H9 (cell line): ENCODE measurements around the gene MLANA. TPM values are rescaled to one million over a fixed set of nuclear protein-coding genes. Genes with fewer than 3 reads are reported as not detected.

Experiments
- DNase-seq: peaks from one replicate; pipeline ENCODE4 v3.0.0-alpha.2; 2017
- H2AFZ ChIP-seq: one replicate; pipeline ENCODE4 v1.6.1; 2013; ENCODE audit warnings: mild to moderate bottlenecking, low read length, control low read depth, moderate library complexity
- H2AK5ac ChIP-seq: 2 replicates; pipeline ENCODE4 v1.6.1; 2013; ENCODE audit warnings: low read length, control low read depth, mixed read lengths; ENCODE audit not compliant: insufficient read length
- H2BK120ac ChIP-seq: one replicate; pipeline ENCODE4 v1.6.1; 2013; ENCODE audit warnings: low read depth, mild to moderate bottlenecking, low read length, control low read depth, inconsistent platforms; ENCODE audit not compliant: poor library complexity, severe bottlenecking
- H2BK12ac ChIP-seq: 2 replicates; pipeline ENCODE4 v1.6.1; 2013; ENCODE audit warnings: low read length, control low read depth, mixed read lengths, low read depth; ENCODE audit not compliant: insufficient read length
- H2BK15ac ChIP-seq: 2 replicates; pipeline ENCODE4 v1.6.1; 2013; ENCODE audit warnings: low read depth, low read length, control low read depth
- H2BK20ac ChIP-seq: one replicate; pipeline ENCODE4 v1.6.1; 2013; ENCODE audit warnings: low read depth, mild to moderate bottlenecking, low read length, control low read depth, inconsistent platforms; ENCODE audit not compliant: poor library complexity, severe bottlenecking
- H2BK5ac ChIP-seq: 2 replicates; pipeline ENCODE4 v1.6.1; 2013; ENCODE audit warnings: low read length, control low read depth, mixed read lengths; ENCODE audit not compliant: insufficient read length
- H3K14ac ChIP-seq: 2 replicates; pipeline ENCODE4 v1.6.1; 2013; ENCODE audit warnings: low read length, control low read depth; ENCODE audit not compliant: insufficient read depth
- H3K18ac ChIP-seq: 2 replicates; pipeline ENCODE4 v1.6.1; 2013; ENCODE audit warnings: low read depth, mild to moderate bottlenecking, mixed read lengths, low read length, control low read depth; ENCODE audit not compliant: insufficient read length
- H3K23ac ChIP-seq: 2 replicates; pipeline ENCODE4 v1.6.1; 2013; ENCODE audit warnings: low read length, control low read depth, mixed read lengths, low read depth; ENCODE audit not compliant: insufficient read length
- H3K23me2 ChIP-seq: 2 replicates; pipeline ENCODE4 v1.6.1; 2013; ENCODE audit warnings: low read depth, mild to moderate bottlenecking, mixed read lengths, low read length, control low read depth; ENCODE audit not compliant: insufficient read length, poor library complexity, severe bottlenecking
- H3K27ac ChIP-seq: 2 replicates; pipeline ENCODE4 v1.5.1; 2013; ENCODE audit warnings: low read length, control low read depth, mixed read lengths, low read depth; ENCODE audit not compliant: insufficient read length
- H3K27me3 ChIP-seq: 2 replicates; pipeline ENCODE4 v1.6.1; 2013; ENCODE audit warnings: low read length, control low read depth, inconsistent platforms; ENCODE audit not compliant: insufficient read depth
- H3K4ac ChIP-seq: 2 replicates; pipeline ENCODE4 v1.6.1; 2013; ENCODE audit warnings: low read depth, mild to moderate bottlenecking, control low read depth, inconsistent platforms, low read length, moderate library complexity
- H3K4me1 ChIP-seq: 2 replicates; pipeline ENCODE4 v1.6.1; 2013; ENCODE audit warnings: low read length, control low read depth, inconsistent platforms; ENCODE audit not compliant: insufficient read depth
- H3K4me2 ChIP-seq: 2 replicates; pipeline ENCODE4 v1.6.1; 2013; ENCODE audit warnings: low read length, control low read depth, mixed read lengths; ENCODE audit not compliant: insufficient read length, insufficient read depth
- H3K56ac ChIP-seq: 2 replicates; pipeline ENCODE4 v1.6.1; 2013; ENCODE audit warnings: low read depth, mild to moderate bottlenecking, mixed read lengths, low read length, control low read depth; ENCODE audit not compliant: insufficient read length
- H3K79me1 ChIP-seq: 2 replicates; pipeline ENCODE4 v1.6.1; 2013; ENCODE audit warnings: low read depth, mild to moderate bottlenecking, moderate library complexity, low read length, control low read depth, inconsistent platforms; ENCODE audit not compliant: insufficient read depth, poor library complexity, severe bottlenecking
- H3K79me2 ChIP-seq: 2 replicates; pipeline ENCODE4 v1.6.1; 2013; ENCODE audit warnings: low read length, control low read depth, inconsistent platforms; ENCODE audit not compliant: insufficient read depth
- H3K9ac ChIP-seq: 2 replicates; pipeline ENCODE4 v1.6.1; 2013; ENCODE audit warnings: low read length, control low read depth, mixed read lengths; ENCODE audit not compliant: insufficient read length; ENCODE audit errors: extremely low read depth
- H3K9me3 ChIP-seq: one replicate; pipeline ENCODE4 v1.6.1; 2013; ENCODE audit warnings: low read depth, low read length, inconsistent platforms; ENCODE audit not compliant: control insufficient read depth
- H3T11ph ChIP-seq: one replicate; pipeline ENCODE4 v1.6.1; 2013; ENCODE audit warnings: mild to moderate bottlenecking, low read length, control low read depth, inconsistent platforms
- H4K20me1 ChIP-seq: one replicate; pipeline ENCODE4 v1.6.1; 2013; ENCODE audit not compliant: control insufficient read depth, insufficient read length, insufficient read depth
- H4K5ac ChIP-seq: 2 replicates; pipeline ENCODE4 v1.6.1; 2013; ENCODE audit warnings: low read depth, mild to moderate bottlenecking, mixed read lengths, low read length, control low read depth; ENCODE audit not compliant: insufficient read length
- H4K8ac ChIP-seq: replicated peaks from 2 replicates; pipeline ENCODE4 v1.6.1; 2013; ENCODE audit warnings: low read length, control low read depth, mixed read lengths, low read depth; ENCODE audit not compliant: insufficient read length
- H4K91ac ChIP-seq: 2 replicates; pipeline ENCODE4 v1.6.1; 2013; ENCODE audit warnings: low read depth, mild to moderate bottlenecking, moderate library complexity, mixed read lengths, low read length, control low read depth; ENCODE audit not compliant: insufficient read length
- H3K27ac Mint-ChIP-seq, 3 experiments: 2 replicates in 2 of 3; 3 replicates in 1 of 3; pipeline ENCODE4 v1.8.0; 2020 to 2021; ENCODE audit warnings: mixed read lengths in 3 of 3, mild to moderate bottlenecking in 1 of 3, moderate library complexity in 1 of 3
- H3K27me3 Mint-ChIP-seq: 2 replicates; pipeline ENCODE4 v1.8.0; 2021; ENCODE audit warnings: low read depth, mild to moderate bottlenecking, moderate library complexity, mixed read lengths
- H3K36me3 Mint-ChIP-seq, 3 experiments: 2 replicates in 2 of 3; 3 replicates in 1 of 3; pipeline ENCODE4 v1.8.0; 2020 to 2021; ENCODE audit warnings: low read depth in 3 of 3, mixed read lengths in 3 of 3; ENCODE audit not compliant: insufficient read depth in 1 of 3
- H3K4me1 Mint-ChIP-seq, 2 experiments: 2 replicates each; pipeline ENCODE4 v1.8.0; 2020; ENCODE audit warnings: mixed read lengths in 2 of 2
- H3K4me3 Mint-ChIP-seq, 2 experiments: 2 replicates in 1 of 2; 3 replicates in 1 of 2; pipeline ENCODE4 v1.8.0; 2020 to 2021; ENCODE audit warnings: mild to moderate bottlenecking in 2 of 2, mixed read lengths in 2 of 2, moderate library complexity in 1 of 2
- H3K9me3 Mint-ChIP-seq, 2 experiments: 2 replicates in 1 of 2; 3 replicates in 1 of 2; pipeline ENCODE4 v1.8.0; 2020; ENCODE audit warnings: mild to moderate bottlenecking in 2 of 2, mixed read lengths in 2 of 2, moderate library complexity in 1 of 2
- CTCF ChIP-seq: fragments of 200-600 bp; sonication (generic); conservative IDR thresholded peaks from 3 replicates; pipeline ENCODE4 v1.8.0; 2021; ENCODE audit warnings: antibody characterized with exemption, mild to moderate bottlenecking
- WGBS: extraction: QIAGEN DNeasy Blood & Tissue Kit; methylation state at CpG from one replicate; pipeline ENCODE4 v1.1.7; 2013; ENCODE audit warnings: missing lambda C conversion rate, low lambda C conversion rate, mixed read lengths; ENCODE audit not compliant: insufficient read length; ENCODE audit errors: extremely low coverage; 5-methylcytosine and 5-hydroxymethylcytosine counted together
- total RNA-seq: library from RNA; stranded (reverse); gene quantifications from 2 replicates; pipeline ENCODE4 v1.2.1, GENCODE V29; 2021

The MLANA gene
- total RNA-seq, 1 experiment from 2014 or later, result not detected

- H3K56ac ChIP-seq, result no peak overlapping the region
- H3K36me3 Mint-ChIP-seq, result no peaks in the 10 kb centered on the region
- H2AK5ac ChIP-seq, result no peak overlapping the region
- no peaks in the 10 kb centered on the region for H3K27me3 Mint-ChIP-seq
- no peaks in the 10 kb centered on the region for H3K9me3 ChIP-seq
- no peak overlapping the region for H4K5ac ChIP-seq
- no peaks in the 10 kb centered on the region for H3K9me3 Mint-ChIP-seq
- no peaks in the 10 kb centered on the region for H3K79me1 ChIP-seq
- TF ChIP-seq CTCF, result no peak
- H3K14ac ChIP-seq, result no peak overlapping the region
- no peak overlapping the region for H2BK15ac ChIP-seq
- no peaks in the 10 kb centered on the region for H3K4me1 ChIP-seq
- DNase-seq, result no peak
- H2BK12ac ChIP-seq, result no peak overlapping the region
- peaks cover 3 to 6% of the 10 kb centered on the region in 2 experiments; a peak in 1 of 4 replicates for H3K4me1 Mint-ChIP-seq
- no peak overlapping the region for H2BK5ac ChIP-seq
- no peak overlapping the region for H3K4me3 Mint-ChIP-seq
- no peak overlapping the region for H2BK20ac ChIP-seq
- H3K27ac ChIP-seq, result no peak overlapping the region
- no peak overlapping the region for H4K91ac ChIP-seq
- H4K20me1 ChIP-seq, result no peaks in the 10 kb centered on the region
- no peaks in the 10 kb centered on the region for H3K23me2 ChIP-seq
- H2BK120ac ChIP-seq, result no peak overlapping the region
- no peak overlapping the region for H2AFZ ChIP-seq
- no peak overlapping the region for H3K27ac Mint-ChIP-seq
- no peak overlapping the region for H3K18ac ChIP-seq
- no peak overlapping the region for H3T11ph ChIP-seq
- no peak overlapping the region for H3K23ac ChIP-seq
- no peak overlapping the region for H3K4me2 ChIP-seq
- no peaks in the 10 kb centered on the region for H3K79me2 ChIP-seq
- no CpG with 5 or more reads among the region's 2 CpGs for WGBS
- no peak overlapping the region for H3K9ac ChIP-seq
- no peak overlapping the region for H3K4ac ChIP-seq
- no peak overlapping the region for H4K8ac ChIP-seq
- H3K27me3 ChIP-seq, result no peaks in the 10 kb centered on the region
Observed at GRCh38 chr9:5938449-5938848, 47.8 kb downstream of the MLANA start.
